Right atrium auricular region (tissue), 2 donors: ENCODE data around the gene ZNF532. TPM values are rescaled to one million over a fixed set of nuclear protein-coding genes. Genes with fewer than 3 reads are reported as not detected.

Experiments used
- DNase-seq: peaks from one replicate; pipeline ENCODE4 v3.0.0-alpha.2; 2019; ENCODE audit warnings: low spot score
- H3K27ac ChIP-seq, 2 donors: fragments of 200-600 bp; sonication (generic); 1 replicate in 1 of 2; 2 replicates in 1 of 2; pipeline ENCODE4 v1.5.1; 2016 to 2019
- H3K27me3 ChIP-seq, 2 donors: fragments of 200-600 bp; sonication (generic); one replicate each; pipeline versions ENCODE4 v1.5.1 to v1.6.0; 2017 to 2019
- H3K36me3 ChIP-seq: fragments of 200-600 bp; sonication (generic); one replicate; pipeline ENCODE4 v1.5.1; 2016
- H3K4me1 ChIP-seq, 2 donors: fragments of 200-600 bp; sonication (generic); one replicate each; pipeline versions ENCODE4 v1.5.1 to v1.6.0; 2017 to 2019
- H3K4me3 ChIP-seq, 2 donors: fragments of 200-600 bp; sonication (generic); 1 replicate in 1 of 2; 2 replicates in 1 of 2; pipeline ENCODE4 v1.5.1; 2017 to 2019; ENCODE audit warnings: mild to moderate bottlenecking in 1 of 2, moderate library complexity in 1 of 2
- H3K9me3 ChIP-seq, 2 donors: fragments of 200-600 bp; sonication (generic); one replicate each; pipeline ENCODE4 v1.5.1; 2019
- total RNA-seq, 2 donors: library from RNA; depleted of rRNA; stranded (reverse); fragments of >200 nt; gene quantifications; one replicate each; pipeline ENCODE4 v1.1.0, GENCODE V29; 2016
- TF ChIP-seq, protein P1 (sequence below), 2 donors: fragments of 200-600 bp; sonication (generic); IDR thresholded peaks; one replicate each; pipeline ENCODE4 v1.5.1; 2019; ENCODE audit warnings: antibody characterized with exemption in 2 of 2

The ZNF532 gene
- total RNA-seq, 2 donors from 2014 or later: 53.1 to 59.5 TPM

DNA sequence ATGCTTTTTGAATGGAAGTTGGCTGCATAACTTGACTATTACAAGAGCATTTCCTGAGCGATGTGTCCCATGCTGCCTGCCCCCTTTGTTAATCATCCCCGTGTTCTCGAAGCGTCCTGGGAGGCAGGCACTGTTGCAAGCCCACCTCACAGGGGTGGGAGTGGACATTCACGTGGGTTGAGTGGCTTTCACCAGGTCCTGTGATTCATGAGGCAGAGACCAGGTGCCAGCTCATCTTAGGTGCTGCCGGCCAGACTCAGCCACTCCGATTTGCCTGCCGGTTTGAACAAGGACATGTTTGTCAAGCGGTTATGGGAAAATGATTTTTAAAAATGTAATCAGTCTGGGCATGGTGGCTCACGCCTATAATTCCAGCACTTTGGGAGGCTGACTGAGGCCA, 112.5 kb downstream of the ZNF532 start:
- DNase-seq: no peak
- Histone ChIP-seq H3K4me1 (peaks cover 0 to 9% of the 10 kb centered on the region in 2 donors), H3K9me3 (no peaks in the 10 kb centered on the region), H3K27ac (no peak overlapping the region), H3K4me3 (no peak overlapping the region), H3K27me3 (no peaks in the 10 kb centered on the region), H3K36me3 (peaks cover 35% of the 10 kb centered on the region)
- TF ChIP-seq, protein P1, sequence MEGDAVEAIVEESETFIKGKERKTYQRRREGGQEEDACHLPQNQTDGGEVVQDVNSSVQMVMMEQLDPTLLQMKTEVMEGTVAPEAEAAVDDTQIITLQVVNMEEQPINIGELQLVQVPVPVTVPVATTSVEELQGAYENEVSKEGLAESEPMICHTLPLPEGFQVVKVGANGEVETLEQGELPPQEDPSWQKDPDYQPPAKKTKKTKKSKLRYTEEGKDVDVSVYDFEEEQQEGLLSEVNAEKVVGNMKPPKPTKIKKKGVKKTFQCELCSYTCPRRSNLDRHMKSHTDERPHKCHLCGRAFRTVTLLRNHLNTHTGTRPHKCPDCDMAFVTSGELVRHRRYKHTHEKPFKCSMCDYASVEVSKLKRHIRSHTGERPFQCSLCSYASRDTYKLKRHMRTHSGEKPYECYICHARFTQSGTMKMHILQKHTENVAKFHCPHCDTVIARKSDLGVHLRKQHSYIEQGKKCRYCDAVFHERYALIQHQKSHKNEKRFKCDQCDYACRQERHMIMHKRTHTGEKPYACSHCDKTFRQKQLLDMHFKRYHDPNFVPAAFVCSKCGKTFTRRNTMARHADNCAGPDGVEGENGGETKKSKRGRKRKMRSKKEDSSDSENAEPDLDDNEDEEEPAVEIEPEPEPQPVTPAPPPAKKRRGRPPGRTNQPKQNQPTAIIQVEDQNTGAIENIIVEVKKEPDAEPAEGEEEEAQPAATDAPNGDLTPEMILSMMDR (IDR thresholded peaks at IDR 0.05): no peak

DNA sequence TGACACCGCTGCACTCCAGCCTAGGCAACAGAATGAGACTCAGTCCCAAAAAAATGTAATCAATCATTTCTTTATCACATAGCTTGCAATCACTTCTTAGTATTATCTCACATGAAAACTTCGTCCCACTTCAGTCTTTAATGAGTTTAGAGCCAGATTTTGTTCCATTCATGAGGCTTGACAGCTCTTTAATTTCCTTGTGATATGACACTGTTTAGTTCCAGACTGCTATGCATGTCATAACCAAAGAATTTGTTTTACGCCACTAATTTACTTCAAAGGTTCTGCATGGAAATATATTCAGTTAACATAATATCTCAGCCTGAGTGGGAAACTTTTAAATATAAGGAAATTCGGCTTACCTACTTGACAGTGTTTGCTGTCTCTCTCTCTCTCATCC, 113.1 kb downstream of the ZNF532 start:
- DNase-seq: no peak
- TF ChIP-seq, protein P1 (IDR thresholded peaks at IDR 0.05): no peak
- peaks cover 0 to 9% of the 10 kb centered on the region in 2 donors for H3K4me1 ChIP-seq
- H3K36me3 ChIP-seq: peaks cover 41% of the 10 kb centered on the region
- no peaks in the 10 kb centered on the region for H3K9me3 ChIP-seq
- no peak overlapping the region for H3K4me3 ChIP-seq
- H3K27ac ChIP-seq: no peak overlapping the region
- no peaks in the 10 kb centered on the region for H3K27me3 ChIP-seq

DNA sequence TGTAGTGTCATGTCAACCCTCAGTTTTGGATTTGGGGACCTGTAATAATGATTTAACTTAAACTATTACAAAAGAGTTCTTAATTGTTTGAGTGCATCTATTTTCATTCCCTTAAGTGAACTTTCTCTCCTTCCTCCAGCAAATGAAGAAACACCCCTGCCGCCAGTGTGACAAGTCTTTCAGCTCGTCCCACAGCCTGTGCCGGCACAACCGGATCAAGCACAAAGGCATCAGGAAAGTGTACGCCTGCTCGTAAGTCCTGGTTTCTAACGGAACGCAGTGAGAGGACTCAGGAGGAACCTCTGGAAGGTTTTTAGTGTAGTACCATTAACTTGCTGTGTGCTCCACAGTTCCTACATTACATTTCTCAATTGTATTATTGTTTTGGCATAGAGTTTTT, 114.2 kb downstream of the ZNF532 start:
- no peak for DNase-seq
- Histone ChIP-seq H3K27ac (no peak overlapping the region), H3K4me1 (peaks cover 0 to 13% of the 10 kb centered on the region in 2 donors), H3K4me3 (no peak overlapping the region), H3K36me3 (peaks cover 42% of the 10 kb centered on the region), H3K9me3 (no peaks in the 10 kb centered on the region), H3K27me3 (no peaks in the 10 kb centered on the region)
- TF ChIP-seq, protein P1 (IDR thresholded peaks at IDR 0.05): no peak

DNA sequence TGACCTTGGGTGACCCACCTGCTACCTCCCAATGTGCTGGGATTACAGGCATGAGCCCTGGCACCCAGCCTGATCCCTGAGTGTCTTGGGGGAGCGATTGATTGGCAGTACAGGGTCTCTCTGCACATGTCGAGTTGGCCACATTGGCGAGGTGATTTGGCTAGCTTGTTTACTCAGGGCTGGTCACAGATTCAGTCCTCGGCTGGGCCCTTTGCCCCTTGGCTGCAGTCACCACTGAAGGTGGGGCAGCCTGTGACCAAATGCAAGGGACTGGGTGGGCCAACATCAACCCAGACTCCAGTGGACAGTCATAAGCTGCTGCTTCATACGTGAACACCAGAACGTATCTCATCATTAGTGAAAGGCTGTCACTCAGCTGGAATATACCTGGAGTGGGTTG, 114.9 kb downstream of the ZNF532 start:
- Histone ChIP-seq H3K36me3 (peaks cover 42% of the 10 kb centered on the region), H3K4me1 (peaks cover 0 to 12% of the 10 kb centered on the region in 2 donors), H3K27me3 (no peaks in the 10 kb centered on the region), H3K4me3 (no peak overlapping the region), H3K27ac (no peak overlapping the region), H3K9me3 (no peaks in the 10 kb centered on the region)
- TF ChIP-seq, protein P1 (IDR thresholded peaks at IDR 0.05): no peak
- no peak for DNase-seq

DNA sequence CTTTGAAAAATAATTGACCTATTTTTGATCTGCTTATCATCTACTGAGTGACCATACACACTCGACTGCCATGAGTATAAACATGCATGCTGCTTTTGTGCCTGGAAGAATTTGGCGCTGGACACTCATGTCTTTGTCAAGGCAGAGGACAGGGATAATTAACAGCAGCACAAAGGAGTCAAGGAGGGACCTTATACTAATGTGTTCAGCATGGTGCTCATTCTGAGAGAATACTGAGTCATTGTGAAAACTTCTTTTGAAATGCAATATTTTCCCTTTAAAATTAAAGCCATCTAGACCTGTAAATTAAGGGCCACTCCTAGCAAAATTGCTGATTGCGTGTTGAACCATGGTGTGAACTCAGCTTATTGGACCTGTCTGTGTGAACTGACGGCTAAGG, 116.3 kb downstream of the ZNF532 start:
- Histone ChIP-seq H3K4me3 (no peak overlapping the region), H3K9me3 (no peaks in the 10 kb centered on the region), H3K4me1 (peaks cover 0 to 4% of the 10 kb centered on the region in 2 donors), H3K36me3 (peaks cover 42% of the 10 kb centered on the region), H3K27me3 (no peaks in the 10 kb centered on the region), H3K27ac (no peak overlapping the region)
- no peak for DNase-seq
- TF ChIP-seq, protein P1 (IDR thresholded peaks at IDR 0.05): no peak
